K562 (cell line): ENCODE measurements around the gene FAM83G. TPM values are rescaled to one million over a fixed set of nuclear protein-coding genes. Genes with fewer than 3 reads are reported as not detected.

Source experiments
- ATAC-seq: fragments of 200-7000 bp; cut with Tn5 transposase; 3 replicates; pipeline ENCODE4 v1.9.1; 2020; ENCODE audit warnings: moderate library complexity
- BruUV-seq: library from RNA; stranded (reverse); fragments of 400-500 nt; replicated peaks from 2 replicates; lab custom pipeline; 2021; lab: Mats Ljungman, UMichigan
- CTCF ChIA-PET: fragments of 300-600 bp; formaldehyde crosslinking; extraction: SDS; loops from one replicate; lab custom pipeline; 2021; ENCODE audit warnings: low intra/inter-chr PET ratio; lab: Yijun Ruan, JAX
- POLR2A ChIA-PET: fragments of 300-600, 350-650 bp; sonication (Branson Sonifier 250); formaldehyde crosslinking; extraction: SDS; loops from one replicate; lab custom pipeline; 2021; ENCODE audit warnings: antibody characterized with exemption, inconsistent platforms; lab: Yijun Ruan, JAX
- DNase-seq, 4 experiments: peaks; one replicate each; pipeline versions ENCODE4 v3.0.0 to v3.0.0-alpha.2; 2011 to 2018; ENCODE audit warnings: low spot score in 3 of 4, mixed read lengths in 3 of 4; ENCODE audit errors: extremely low read depth in 1 of 4
- FAIRE-seq: peaks from 2 replicates; lab custom pipeline; 2011; peaks lifted over from hg19 to GRCh38; lab: Jason Lieb, UNC
- H2AFZ ChIP-seq: 2 replicates; pipeline ENCODE4 v1.6.0; 2011; ENCODE audit warnings: low read depth, low read length, control low read depth, inconsistent platforms
- H3K27ac ChIP-seq: fragments of 200-600 bp; 3 replicates; pipeline ENCODE4 v1.8.0; 2011; ENCODE audit warnings: low read depth, mild to moderate bottlenecking, control low read depth, inconsistent platforms, low read length, moderate library complexity, mixed read lengths; ENCODE audit errors: extremely low read depth
- H3K27me3 ChIP-seq, 2 experiments: fragments of 300-600 bp in 1 of 2; 2 replicates in 1 of 2; 3 replicates in 1 of 2; pipeline versions ENCODE4 v1.6.0 to v1.8.0; 2011; ENCODE audit warnings: inconsistent platforms in 2 of 2, low read length in 2 of 2, mild to moderate bottlenecking in 1 of 2, mixed read lengths in 1 of 2, moderate library complexity in 1 of 2; ENCODE audit not compliant: control insufficient read depth in 2 of 2, insufficient read depth in 2 of 2
- H3K36me3 ChIP-seq: fragments of 300-600 bp; 3 replicates; pipeline ENCODE4 v1.8.0; 2011; ENCODE audit warnings: mild to moderate bottlenecking, low read length, inconsistent platforms; ENCODE audit not compliant: control insufficient read depth, insufficient read depth
- H3K4me1 ChIP-seq, 2 experiments: fragments of 200-600 bp in 1 of 2; replicated peaks in 1 of 2; 2 replicates in 1 of 2; 3 replicates in 1 of 2; pipeline versions ENCODE4 v1.5.1 to v1.8.0; 2011; ENCODE audit warnings: inconsistent platforms in 2 of 2, low read length in 2 of 2, mild to moderate bottlenecking in 1 of 2, mixed read lengths in 1 of 2, moderate library complexity in 1 of 2; ENCODE audit not compliant: control insufficient read depth in 2 of 2, insufficient read depth in 2 of 2
- H3K4me2 ChIP-seq: 2 replicates; pipeline ENCODE4 v1.6.1; 2011; ENCODE audit warnings: low read length, control low read depth, inconsistent platforms, mixed read lengths; ENCODE audit not compliant: insufficient read depth
- H3K4me3 ChIP-seq: fragments of 200-600 bp; sonication (generic), shearing (Covaris generic); 2 replicates; pipeline ENCODE4 v1.5.1; 2016; ENCODE audit warnings: control low read depth, inconsistent platforms
- H3K79me2 ChIP-seq: fragments of 200-600 bp; 3 replicates; pipeline ENCODE4 v1.8.0; 2011; ENCODE audit warnings: low read length, inconsistent platforms; ENCODE audit not compliant: control insufficient read depth, insufficient read depth
- H3K9ac ChIP-seq, 2 experiments: 2 replicates each; pipeline versions ENCODE4 v1.6.0 to v1.6.1; 2011; ENCODE audit warnings: low read depth in 2 of 2, low read length in 2 of 2, control low read depth in 1 of 2, inconsistent platforms in 1 of 2, mild to moderate bottlenecking in 1 of 2, mixed read lengths in 1 of 2; ENCODE audit not compliant: insufficient read depth in 1 of 2
- H3K9me1 ChIP-seq: one replicate; pipeline ENCODE4 v1.6.0; 2011; ENCODE audit warnings: inconsistent platforms, mild to moderate bottlenecking, low read length, moderate library complexity; ENCODE audit not compliant: control insufficient read depth, insufficient read depth
- H3K9me3 ChIP-seq: replicated peaks from 2 replicates; pipeline ENCODE4 v1.5.1; 2011; ENCODE audit warnings: low read depth, low read length, inconsistent platforms; ENCODE audit not compliant: control insufficient read depth, insufficient read depth
- H4K20me1 ChIP-seq: replicated peaks from 2 replicates; pipeline ENCODE4 v1.6.1; 2011; ENCODE audit warnings: low read length, inconsistent platforms, mixed read lengths; ENCODE audit not compliant: control insufficient read depth, insufficient read depth
- ATF1 ChIP-seq, 2 experiments: fragments of 450-650 bp in 1 of 2; IDR thresholded peaks; 2 replicates each; pipeline ENCODE4 v1.6.1; 2016; ENCODE audit warnings: missing compliant biosample characterization in 1 of 2, missing genetic modification characterization in 1 of 2
- CTBP1 ChIP-seq: fragments of 450-650 bp; IDR thresholded peaks from 2 replicates; pipeline ENCODE4 v1.6.1; 2016; ENCODE audit warnings: borderline replicate concordance
- KDM4B ChIP-seq, 2 experiments: fragments of 450-650 bp in 1 of 2; sonication (generic) in 1 of 2; IDR thresholded peaks; 2 replicates each; pipeline ENCODE4 v1.6.1; 2016 to 2017; ENCODE audit warnings: borderline replicate concordance in 2 of 2, antibody characterized with exemption in 1 of 2, low read depth in 1 of 2, mild to moderate bottlenecking in 1 of 2
- KDM5B ChIP-seq: fragments of 200-600 bp; sonication (generic); IDR thresholded peaks from 2 replicates; pipeline ENCODE4 v1.6.1; 2012; ENCODE audit warnings: low read depth, mild to moderate bottlenecking, moderate library complexity, low read length, control low read depth, inconsistent platforms; ENCODE audit not compliant: insufficient replicate concordance
- KLF16 ChIP-seq: IDR thresholded peaks from 2 replicates; pipeline ENCODE4 v1.6.1; 2016; ENCODE audit warnings: antibody characterized with exemption
- MED1 ChIP-seq: sonication (generic); formaldehyde crosslinking; IDR thresholded peaks from 2 replicates; pipeline ENCODE4 v1.8.1; 2023; ENCODE audit warnings: missing genetic modification reagents, borderline replicate concordance
- MTA2 ChIP-seq: fragments of 450-650 bp; IDR thresholded peaks from 2 replicates; pipeline ENCODE4 v1.6.1; 2016; ENCODE audit warnings: low read depth
- NR0B1 ChIP-seq: fragments of 450-650 bp; IDR thresholded peaks from one replicate; pipeline ENCODE4 v1.6.1; 2018; ENCODE audit warnings: mild to moderate bottlenecking, moderate library complexity; ENCODE audit not compliant: partially characterized antibody
- NR2C1 ChIP-seq, 2 experiments: fragments of 450-650 bp; IDR thresholded peaks; 2 replicates each; pipeline ENCODE4 v1.6.1; 2017; ENCODE audit warnings: mild to moderate bottlenecking in 2 of 2, antibody characterized with exemption in 1 of 2, inconsistent platforms in 1 of 2, missing compliant biosample characterization in 1 of 2, missing genetic modification characterization in 1 of 2
- RBM34 ChIP-seq: fragments of 200-400 bp; formaldehyde crosslinking; IDR thresholded peaks from 2 replicates; pipeline ENCODE4 v1.6.1; 2018; ENCODE audit warnings: low read length, borderline replicate concordance; ENCODE audit not compliant: insufficient read depth
- THAP12 ChIP-seq: fragments of 250-450 bp; sonication (Bioruptor Pico); IDR thresholded peaks from 2 replicates; pipeline ENCODE4 v1.9.0; 2021; ENCODE audit warnings: mild to moderate bottlenecking, inconsistent platforms
- ZNF165 ChIP-seq: fragments of 250-450 bp; sonication (Bioruptor Pico); IDR thresholded peaks from 2 replicates; pipeline ENCODE4 v1.4.0; 2020; ENCODE audit warnings: borderline replicate concordance
- ZNF764 ChIP-seq: fragments of 250-450 bp; sonication (Bioruptor Pico); IDR thresholded peaks from 2 replicates; pipeline ENCODE4 v1.4.0; 2020; ENCODE audit warnings: low read depth, mild to moderate bottlenecking, moderate library complexity
- ZNF785 ChIP-seq: fragments of 250-450 bp; sonication (Bioruptor Pico); IDR thresholded peaks from 2 replicates; pipeline ENCODE4 v1.4.0; 2020; ENCODE audit warnings: mild to moderate bottlenecking
- WGBS: fragments of 100-300 bp; shearing (Covaris generic); methylation state at CpG from one replicate; pipeline ENCODE4 v1.1.6; 2016; ENCODE audit warnings: low coverage, mixed read lengths; ENCODE audit not compliant: insufficient coverage; ENCODE audit errors: missing lambda C conversion rate; 5-methylcytosine and 5-hydroxymethylcytosine counted together
- in situ Hi-C: fragments of 300-500 bp; cut with MboI; formaldehyde crosslinking; loops from 4 replicates; pipeline ENCODE4 v1.15.0; 2018; ENCODE audit warnings: inconsistent platforms, mixed read lengths
- intact Hi-C: fragments of 100-400 bp; cut with micrococcal nuclease; formaldehyde crosslinking; loops from 2 replicates; pipeline ENCODE4 v1.14.2; 2022
- polyA plus RNA-seq, 8 experiments: library from polyadenylated mRNA; depleted of rRNA in 4 of 8; stranded (reverse) in 5 of 8; unstranded in 3 of 8; fragments of >200 nt; fragmentation: Nextera tagmentation in 2 of 8; fragmentation: Illumina TruSeq in 1 of 8; extraction: Ambion mirVana in 2 of 8; extraction: Trizol in 1 of 8; gene quantifications; 2 replicates each; pipeline versions ENCODE4 v1.2.1 to v1.2.3, GENCODE V29; 2011 to 2014; ENCODE audit warnings: inconsistent platforms in 1 of 8, missing spikeins in 1 of 8
- total RNA-seq, 7 experiments: library from RNA; depleted of rRNA in 6 of 7; stranded (reverse); fragments of >200 nt in 6 of 7; fragmentation: Illumina TruSeq in 2 of 7; extraction: Trizol in 2 of 7; gene quantifications; 2 replicates each; pipeline versions ENCODE4 v1.2.1 to v1.2.3, GENCODE V29; 2011 to 2021; ENCODE audit warnings: low replicate concordance in 1 of 7

Gene FAM83G
- total and polyA plus RNA-seq, 9 of the 15 experiments (the other 6 are each of a cell fraction or from before 2014, with no cell fraction given) = 0.04 to 10.3 (median 4.5) TPM; not detected in 1

- Histone ChIP-seq H3K27me3 (no peaks in the 10 kb centered on the region), H3K9me3 (no peaks in the 10 kb centered on the region), H4K20me1 (no peaks in the 10 kb centered on the region), H3K27ac (no peak overlapping the region), H3K4me2 (no peak overlapping the region), H2AFZ (no peak overlapping the region), H3K9ac (no peak overlapping the region; a peak in 1 of 4 replicates), H3K4me1 (peaks cover 12 to 47% of the 10 kb centered on the region in 2 experiments; a peak in 4 of 5 replicates), H3K79me2 (no peaks in the 10 kb centered on the region), H3K36me3 (no peaks in the 10 kb centered on the region), H3K9me1 (no peaks in the 10 kb centered on the region), H3K4me3 (no peak overlapping the region)
- WGBS = 62% methylated on average over 2 of the region's 3 CpGs
- ATAC-seq = no peak
- FAIRE-seq = no peak
- TF ChIP-seq KDM5B (no peak), KDM4B (IDR thresholded peaks at IDR 0.05; ENCODE audit: borderline replicate concordance in 2 of 2, low read depth in 1 of 2) (no peak), CTBP1 (no peak), ZNF764 (CRISPR knock-in tag) (no peak), ZNF165 (CRISPR knock-in tag) (no peak), THAP12 (no peak), ATF1 (CRISPR knock-in tag; IDR thresholded peaks at IDR 0.05) (no peak), ATF1 (tag; IDR thresholded peaks at IDR 0.05) (no peak), MED1 (CRISPR knock-in tag) (no peak), RBM34 (no peak), MTA2 (no peak), NR0B1 (no peak), NR2C1 (IDR thresholded peaks at IDR 0.05) (no peak), NR2C1 (tag; IDR thresholded peaks at IDR 0.05) (no peak), ZNF785 (CRISPR knock-in tag) (no peak), KLF16 (no peak)
- no TSS peak for BruUV-seq
- intact Hi-C loops (no loop called here), in situ Hi-C loops (no loop called here)
- CTCF ChIA-PET = no interaction called here
- DNase-seq = no peak
- POLR2A ChIA-PET = no interaction called here
Observed at GRCh38 chr17:19020016-19020415, 15.5 kb upstream of the FAM83G start.
